Kidney (tissue), 14 donors: Measurements from ENCODE around the gene ANGPTL2. TPM values are rescaled to one million over a fixed set of nuclear protein-coding genes. Genes with fewer than 3 reads are reported as not detected.

Experiments used
- DNase-seq, 5 donors: peaks; one replicate each; pipeline ENCODE4 v3.0.0-alpha.2; 2013 to 2020
- FAIRE-seq: peaks from 2 replicates; lab custom pipeline; 2012; peaks lifted over from hg19 to GRCh38; lab: Jason Lieb, UNC
- H3K27ac ChIP-seq, 2 donors: one replicate each; pipeline ENCODE4 v1.7.0; 2013; ENCODE audit warnings: low read depth in 2 of 2, low read length in 2 of 2, inconsistent platforms in 1 of 2
- H3K27me3 ChIP-seq: one replicate; pipeline ENCODE4 v1.7.1; 2013; ENCODE audit warnings: low read length, inconsistent platforms; ENCODE audit not compliant: control insufficient read depth, insufficient read depth
- H3K36me3 ChIP-seq, 3 donors: one replicate each; pipeline versions ENCODE4 v1.7.0 to v1.7.1; 2013; ENCODE audit warnings: low read length in 3 of 3, control low read depth in 1 of 3, inconsistent platforms in 1 of 3; ENCODE audit not compliant: insufficient read depth in 3 of 3, control insufficient read depth in 2 of 3
- H3K4me1 ChIP-seq, 3 donors: one replicate each; pipeline versions ENCODE4 v1.7.0 to v1.7.1; 2013; ENCODE audit warnings: low read length in 3 of 3, inconsistent platforms in 1 of 3, low read depth in 1 of 3; ENCODE audit not compliant: control insufficient read depth in 2 of 3, insufficient read depth in 2 of 3
- H3K4me3 ChIP-seq, 3 donors: one replicate each; pipeline versions ENCODE4 v1.7.0 to v1.8.1; 2013; ENCODE audit warnings: low read length in 3 of 3, control low read depth in 1 of 3, inconsistent platforms in 1 of 3
- H3K9ac ChIP-seq, 3 donors: one replicate each; pipeline versions ENCODE4 v1.7.0 to v1.7.1; 2013; ENCODE audit warnings: low read length in 3 of 3, control low read depth in 1 of 3, inconsistent platforms in 1 of 3
- H3K9me3 ChIP-seq, 3 donors: one replicate each; pipeline versions ENCODE4 v1.7.0 to v1.7.1; 2013; ENCODE audit warnings: low read length in 3 of 3, control low read depth in 1 of 3, inconsistent platforms in 1 of 3; ENCODE audit not compliant: control insufficient read depth in 2 of 3, insufficient read depth in 1 of 3
- CTCF ChIP-seq: IDR thresholded peaks from 3 replicates; pipeline ENCODE4 v1.5.1; 2012; ENCODE audit warnings: mild to moderate bottlenecking, moderate library complexity, borderline replicate concordance; ENCODE audit not compliant: insufficient read depth; ENCODE audit errors: extremely low read depth
- intact Hi-C: fragments of 100-400 bp; cut with DNase I; formaldehyde crosslinking; loops from one replicate; pipeline ENCODE4 v1.11.1; 2022
- polyA plus RNA-seq: library from polyadenylated mRNA; stranded (reverse); fragments of 350-450 nt; fragmentation: Illumina TruSeq; extraction: RNeasy Lipid Tissue Mini Kit (QIAGEN cat#74804); gene quantifications from one replicate; pipeline ENCODE4 v1.2.3, GENCODE V29; 2014; ENCODE audit warnings: low read depth, low replicate concordance; ENCODE audit not compliant: insufficient read depth
- total RNA-seq: library from RNA; stranded (reverse); fragmentation: NEBNext Ultra II Directional; extraction: Animal tissue kit (Norgen Biotek cat#: 25700); gene quantifications from one replicate; pipeline ENCODE4 v1.2.1, GENCODE V29; 2021
- donor health status: control.
- donor health status: control.
- donor health status: control.
- donor health status: control.
- donor health status: control.
- donor health status: DM: yes; HTN: yes; CAD: no.
- donor health status: Normal renal cell carcinoma (clear cell type).

ANGPTL2 gene
- total and polyA plus RNA-seq, 2 donors from 2014 or later: 4.3 to 12.4 TPM

- Histone ChIP-seq H3K36me3 (no peaks in the 10 kb centered on the region), H3K4me1 (peaks cover 0 to 9% (median under 1%) of the 10 kb centered on the region in 3 donors), H3K9me3 (no peaks in the 10 kb centered on the region), H3K4me3 (no peak overlapping the region), H3K27me3 (no peaks in the 10 kb centered on the region), H3K27ac (no peak overlapping the region), H3K9ac (no peak overlapping the region)
- no peak for TF ChIP-seq CTCF
- FAIRE-seq: no peak
- intact Hi-C loops: no loop called here
- DNase-seq: no peak
Observed at GRCh38 chr9:127117801-127118200, 4.6 kb downstream of the ANGPTL2 start.

GRCh38 chr9:127116957-127117356 lies 5.5 kb downstream of the ANGPTL2 start:
- H3K27me3 ChIP-seq: no peaks in the 10 kb centered on the region
- no peak overlapping the region for H3K27ac ChIP-seq
- FAIRE-seq (no peak), DNase-seq (no peak)
- no peak for TF ChIP-seq CTCF
- H3K4me1 ChIP-seq: peaks cover 0 to 3% (median 0%) of the 10 kb centered on the region in 3 donors
- H3K9me3 ChIP-seq: no peaks in the 10 kb centered on the region
- H3K4me3 ChIP-seq: no peak overlapping the region
- H3K36me3 ChIP-seq: no peaks in the 10 kb centered on the region
- H3K9ac ChIP-seq: no peak overlapping the region
- intact Hi-C loops: no loop called here

GRCh38 chr9:127116088-127116726 lies 6.2 kb downstream of the ANGPTL2 start:
- H3K4me3 ChIP-seq: no peak overlapping the region
- H3K4me1 ChIP-seq: no peaks in the 10 kb centered on the region
- intact Hi-C loops: no loop called here
- H3K9me3 ChIP-seq: no peaks in the 10 kb centered on the region
- DNase-seq: no peak
- H3K27me3 ChIP-seq: no peaks in the 10 kb centered on the region
- no peak for FAIRE-seq
- no peak for TF ChIP-seq CTCF
- H3K36me3 ChIP-seq: no peaks in the 10 kb centered on the region
- H3K9ac ChIP-seq: no peak overlapping the region
- no peak overlapping the region for H3K27ac ChIP-seq

GRCh38 chr9:127114606-127115005 lies 7.8 kb downstream of the ANGPTL2 start:
- TF ChIP-seq CTCF: no peak
- intact Hi-C loops: no loop called here
- no peak for FAIRE-seq

More at GRCh38 chr9:127114606-127115005, 7.8 kb downstream of the ANGPTL2 start:
- no peak for DNase-seq
- no peak overlapping the region for H3K9ac ChIP-seq
- H3K9me3 ChIP-seq: no peaks in the 10 kb centered on the region
- H3K4me1 ChIP-seq: no peaks in the 10 kb centered on the region
- H3K27ac ChIP-seq: no peak overlapping the region
- no peak overlapping the region for H3K4me3 ChIP-seq
- H3K36me3 ChIP-seq: no peaks in the 10 kb centered on the region
- no peaks in the 10 kb centered on the region for H3K27me3 ChIP-seq
